Left cardiac atrium (tissue), 4 donors: ENCODE results near the gene GLB1L3. TPM values are rescaled to one million over a fixed set of nuclear protein-coding genes. Genes with fewer than 3 reads are reported as not detected.
"Not testable (repeated sequence)": the region's sequence is repeated elsewhere in the genome, so short reads cannot be mapped to it uniquely, and the experiment has no call there.

Experiments
- ATAC-seq, 2 donors: fragments of 200-7000 bp; cut with Tn5 transposase; one replicate each; pipeline ENCODE4 v1.9.1; 2020; ENCODE audit warnings: mild to moderate bottlenecking in 2 of 2, moderate library complexity in 2 of 2
- DNase-seq: peaks from one replicate; pipeline ENCODE4 v3.0.0-alpha.2; 2020
- intact Hi-C, 2 donors: fragments of 100-400 bp; cut with DNase I; formaldehyde crosslinking; loops; one replicate each; pipeline versions ENCODE4 v1.14.1 to v1.15.1; 2022 to 2023
- total RNA-seq, 2 donors: library from RNA; stranded (reverse); fragmentation: NEBNext Ultra II Directional; extraction: Animal tissue kit (Norgen Biotek cat#: 25700); gene quantifications; one replicate each; pipeline ENCODE4 v1.2.1, GENCODE V29; 2021
- donor health status: DM: no; HTN: yes; CAD: no.
- donor health status: DM: no; HTN: yes; CAD: no; lungs with severe emphysema.
- donor health status: DM: yes; HTN: yes; CAD: no.
- donor health status: Dilated cardiomyopathy.

The GLB1L3 gene
- total RNA-seq, 2 donors from 2014 or later = not detected

DNA sequence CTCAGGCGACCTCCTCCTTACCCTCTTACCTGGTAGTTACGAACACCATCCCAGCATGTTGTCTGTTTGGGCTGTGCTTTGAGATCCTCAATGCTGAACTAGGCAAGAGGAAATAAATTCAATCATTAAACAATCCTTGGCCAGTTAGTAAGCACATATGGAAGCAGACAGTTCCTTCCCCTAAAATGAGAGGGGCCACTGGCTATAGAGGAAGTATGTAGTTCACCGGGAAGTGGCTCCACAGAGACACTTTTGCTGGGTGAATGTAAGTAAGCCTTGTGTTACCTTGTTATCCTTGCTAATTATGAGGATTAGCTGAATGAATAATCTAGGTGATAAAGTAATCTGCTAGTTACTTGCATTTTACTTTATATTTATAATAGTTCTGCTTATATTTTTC, 25.9 kb upstream of the GLB1L3 start:
- ATAC-seq = no peak
- intact Hi-C loops = no loop called here
- no peak for DNase-seq

DNA sequence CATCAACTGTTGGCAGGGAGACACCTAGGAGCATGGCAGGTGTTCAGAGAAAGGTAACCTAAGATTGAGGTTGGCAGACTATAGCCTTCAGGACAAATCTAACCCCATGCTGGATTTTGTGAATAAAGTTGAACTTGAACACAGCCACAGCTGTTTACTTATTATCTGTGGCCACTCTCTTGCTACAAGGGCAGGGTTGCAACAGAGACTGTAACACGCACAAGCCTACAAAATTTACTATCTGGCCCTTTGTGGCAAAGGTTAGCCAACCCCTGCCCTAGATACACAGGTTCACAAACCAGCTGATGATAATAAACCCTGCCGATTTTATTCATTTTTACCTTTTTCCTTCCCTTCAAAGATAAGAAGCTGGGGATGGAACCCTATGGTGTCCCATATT, 25.5 kb upstream of the GLB1L3 start:
- no peak for DNase-seq
- intact Hi-C loops = no loop called here
- ATAC-seq = no peak

- intact Hi-C loops = no loop called here
- DNase-seq = peak; percentile 36
- peak; percentile 13 to 29 for ATAC-seq
Observed at GRCh38 chr11:134252346-134253187, 23.6 kb upstream of the GLB1L3 start.

- DNase-seq = peak; percentile 98
- intact Hi-C loops = no loop called here
- ATAC-seq = peak; percentile 99 to 100
Observed at GRCh38 chr11:134253188-134253993, 22.8 kb upstream of the GLB1L3 start, which contains the start of the genes ACAD8 and THYN1. Gene ACAD8, plus strand, starts transcription at chr11:134253568. Its CDS starts 33 bp downstream, at chr11:134253601. Gene THYN1, minus strand, starts transcription at chr11:134253352. Its CDS starts 470 bp downstream, at chr11:134252882.

- intact Hi-C loops = no loop called here
- DNase-seq = no peak
- ATAC-seq = no peak
Observed at GRCh38 chr11:134254433-134255183, 21.6 kb upstream of the GLB1L3 start.

DNA sequence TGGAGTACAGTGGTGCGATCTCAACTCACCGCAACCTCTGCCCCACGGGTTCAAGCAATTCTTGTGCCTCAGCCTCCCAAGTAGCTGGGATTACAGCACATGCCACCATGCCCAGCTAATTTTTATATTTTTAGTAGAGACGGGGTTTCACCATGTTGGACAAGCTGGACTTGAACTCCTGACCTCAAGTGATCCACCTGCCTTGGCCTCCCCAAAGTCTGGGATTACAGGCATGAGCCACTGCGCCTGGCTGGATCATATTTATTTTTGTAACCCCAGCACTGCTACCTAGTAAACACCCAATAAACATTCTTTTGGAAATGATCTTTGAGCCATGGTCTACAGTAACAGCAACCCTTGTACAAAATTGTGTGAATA, 21.0 kb upstream of the GLB1L3 start:
- ATAC-seq, intact Hi-C loops, DNase-seq: not testable (repeated sequence)

GRCh38 chr11:134257101-134257500, 19.1 kb upstream of the GLB1L3 start:
- ATAC-seq (no peak), DNase-seq (no peak)
- intact Hi-C loops = no loop called here

GRCh38 chr11:134258577-134258976, 17.6 kb upstream of the GLB1L3 start:
- intact Hi-C loops = no loop called here
- DNase-seq (no peak), ATAC-seq (no peak)

- no peak for DNase-seq
Observed at GRCh38 chr11:134260503-134260902, 15.7 kb upstream of the GLB1L3 start.

GRCh38 chr11:134260983-134261382, 15.2 kb upstream of the GLB1L3 start:
- DNase-seq (no peak), ATAC-seq (no peak)
- intact Hi-C loops = no loop called here

More at GRCh38 chr11:134260503-134260902, 15.7 kb upstream of the GLB1L3 start:
- ATAC-seq = no peak
- intact Hi-C loops = no loop called here

- DNase-seq = no peak
- ATAC-seq = no peak
Observed at GRCh38 chr11:134261626-134262488, 14.3 kb upstream of the GLB1L3 start.

DNA sequence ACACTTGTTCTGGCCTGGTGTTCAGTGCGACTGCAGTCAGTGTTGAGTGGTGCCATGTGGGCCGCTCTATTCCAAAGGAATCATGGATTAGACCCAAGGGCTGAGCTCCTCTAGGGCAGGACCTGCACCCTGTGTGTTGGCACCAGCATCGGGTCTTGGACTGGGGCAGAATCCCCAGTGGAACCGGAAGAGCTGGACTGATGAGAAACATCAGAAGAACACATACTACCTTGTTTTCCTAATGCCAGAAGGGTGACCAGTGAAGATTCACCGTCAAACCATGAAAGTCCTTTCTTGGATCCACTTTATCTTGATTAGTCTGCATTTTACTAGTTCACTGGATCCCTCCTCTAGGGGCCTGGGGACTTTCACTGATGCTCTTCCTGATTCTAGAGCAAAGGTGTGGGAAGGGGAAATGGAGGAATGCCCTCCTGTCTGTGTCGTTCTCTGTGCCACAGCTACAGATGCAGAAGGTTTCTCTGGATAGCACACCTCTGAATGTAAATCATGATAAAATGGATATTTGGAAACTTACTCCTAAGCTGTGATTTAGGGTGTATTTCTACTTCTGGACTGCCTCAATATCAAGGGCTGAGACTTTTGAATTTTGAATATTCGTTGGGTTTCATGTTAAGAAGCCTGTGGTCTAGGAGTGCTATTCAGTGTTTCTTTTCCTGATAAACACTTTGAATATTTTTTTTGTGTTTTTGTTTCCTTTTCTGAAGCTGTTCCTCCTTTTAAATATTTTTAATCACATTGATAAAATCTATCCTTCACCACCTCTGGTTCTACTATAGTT, 11.0 kb upstream of the GLB1L3 start:
- no peak for DNase-seq
- ATAC-seq = no peak
- intact Hi-C loops = no loop called here

More at GRCh38 chr11:134261626-134262488, 14.3 kb upstream of the GLB1L3 start:
- intact Hi-C loops = no loop called here

DNA sequence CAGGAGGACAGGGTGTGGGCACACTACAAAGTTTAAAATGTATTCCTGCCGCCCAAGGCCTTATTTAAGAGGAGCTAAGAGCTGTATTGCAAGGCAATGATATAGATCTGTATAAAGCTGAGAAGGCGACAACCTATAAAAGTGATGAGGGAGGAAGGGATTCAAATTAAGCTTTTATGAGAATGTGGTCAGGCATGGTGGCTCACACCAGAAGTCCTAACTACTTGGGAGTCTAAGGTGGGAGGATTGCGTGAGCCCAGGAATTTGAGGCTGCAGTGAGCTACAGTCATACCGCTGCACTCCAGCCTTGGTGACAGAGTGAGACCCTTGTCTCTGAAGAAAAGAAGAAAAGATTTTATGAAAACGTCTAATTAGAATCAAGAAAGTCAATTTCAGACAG, 9.7 kb upstream of the GLB1L3 start:
- ATAC-seq (no peak), DNase-seq (no peak)
- intact Hi-C loops = no loop called here

DNA sequence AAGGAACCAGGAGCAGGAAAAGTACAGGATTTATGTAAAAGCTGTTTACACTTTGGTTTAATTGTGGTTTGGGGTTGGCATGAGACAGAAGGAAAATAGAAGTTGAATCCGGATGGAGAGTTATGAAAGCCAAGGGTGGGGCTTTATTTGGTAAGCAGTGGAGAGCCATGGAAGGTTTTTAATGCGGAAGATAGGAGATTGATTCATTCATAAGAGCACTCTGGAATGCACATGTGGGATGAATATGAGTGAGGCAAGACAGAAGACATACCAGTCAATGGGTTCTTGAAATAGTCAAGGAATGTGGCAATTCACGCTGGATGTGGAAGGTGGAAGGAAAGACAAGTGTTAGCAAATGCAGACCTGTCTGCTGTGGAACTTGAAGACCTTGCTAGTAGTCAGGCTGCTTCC, 9.3 kb upstream of the GLB1L3 start:
- intact Hi-C loops = no loop called here
- DNase-seq (no peak), ATAC-seq (peak; percentile 30 to 89)

DNA sequence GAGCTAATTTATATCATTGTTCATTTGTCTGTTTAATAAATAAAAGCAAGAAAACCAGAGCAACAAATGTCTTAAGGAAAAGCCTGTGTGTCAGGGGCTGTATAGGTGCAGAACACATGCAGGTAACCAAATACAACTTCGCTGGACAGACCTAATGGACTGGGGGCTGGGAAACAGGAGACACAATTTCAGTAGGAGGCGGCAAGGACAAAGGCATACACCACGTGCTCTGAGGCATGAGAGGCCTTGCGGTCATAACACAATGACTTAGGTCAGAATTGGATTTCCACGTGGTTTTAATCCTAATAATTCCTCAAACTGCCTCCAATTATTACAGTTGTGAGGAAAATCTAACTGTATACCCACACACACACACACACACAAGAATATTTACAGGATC, 8.7 kb upstream of the GLB1L3 start:
- DNase-seq (no peak), ATAC-seq (no peak)
- intact Hi-C loops = no loop called here

DNA sequence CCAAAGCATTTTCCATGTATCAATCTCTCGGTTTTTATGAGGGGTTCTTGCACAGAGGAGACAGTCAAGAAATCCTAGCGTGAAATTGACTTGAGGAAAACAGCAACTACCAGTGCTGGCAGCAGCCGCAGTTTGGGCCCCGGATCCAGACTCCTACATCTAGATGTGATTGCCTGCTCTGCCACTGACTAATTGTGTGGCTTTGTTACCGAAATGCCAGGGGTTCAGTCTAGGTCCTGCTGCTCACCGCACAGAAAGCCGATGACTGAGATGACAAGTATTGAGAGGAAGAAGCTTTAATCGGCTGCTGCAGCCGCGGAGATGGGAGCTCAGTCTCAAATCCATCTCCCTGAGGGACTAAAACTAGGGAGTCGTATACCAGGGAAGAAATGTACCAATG, 8.2 kb upstream of the GLB1L3 start:
- ATAC-seq (no peak), DNase-seq (no peak)
- intact Hi-C loops = no loop called here

GRCh38 chr11:134270250-134270714, 5.9 kb upstream of the GLB1L3 start:
- DNase-seq (no peak), ATAC-seq (no peak)
- intact Hi-C loops = no loop called here

GRCh38 chr11:134271978-134272377, 4.2 kb upstream of the GLB1L3 start:
- ATAC-seq = no peak
- intact Hi-C loops = no loop called here
- no peak for DNase-seq
